ENCODE results near the gene FOXJ2. TPM values are rescaled to one million over a fixed set of nuclear protein-coding genes. Genes with fewer than 3 reads are reported as not detected.

The FOXJ2 gene
- total and polyA plus RNA-seq, 10 of the 15 experiments (the other 5 are each of a cell fraction or from before 2014, with no cell fraction given), result 1.4 to 9.3 (median 4.8) TPM

DNA sequence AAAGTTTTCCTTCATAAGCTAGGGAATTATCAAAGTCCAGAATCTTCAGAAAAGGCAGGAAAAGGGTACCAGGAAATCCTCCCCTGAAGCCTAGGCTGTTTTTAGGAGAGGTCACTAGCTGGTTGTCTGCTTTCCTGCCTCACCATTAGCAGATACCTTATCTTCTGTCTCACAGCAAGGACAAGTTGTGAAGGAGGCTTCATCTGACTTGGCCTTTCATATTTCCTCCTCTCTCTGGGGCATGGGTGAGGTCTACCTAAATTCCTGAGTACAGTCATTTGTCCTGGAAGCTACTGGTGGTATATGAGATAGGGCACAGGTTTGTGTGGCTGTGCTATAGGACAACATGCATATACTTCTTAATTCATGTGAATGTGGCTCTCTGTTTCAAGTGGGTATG lies 2.3 kb downstream of the FOXJ2 start:
- no peak for DNase-seq (ENCODE audit: low read depth, low spot score)
- ATAC-seq, result no peak
- no TSS peak for BruUV-seq (replicated peaks)
- Histone ChIP-seq H3K4me3 (peak overlapping the region; percentile 88; the same call in 1 of the 2 replicates), H3K79me2 (ENCODE audit: control insufficient read depth, insufficient read depth, low read length) (peaks cover 12% of the 10 kb centered on the region), H3K4me1 (ENCODE audit: control insufficient read depth, insufficient read depth, low read length) (peaks cover 21% of the 10 kb centered on the region), H3K9me3 (replicated peaks; ENCODE audit: control insufficient read depth, insufficient read depth, low read length) (no peaks in the 10 kb centered on the region), H4K20me1 (ENCODE audit: control insufficient read depth, insufficient read depth) (peaks cover 4% of the 10 kb centered on the region; the same call in 1 of the 2 replicates), H2AFZ (ENCODE audit: control insufficient read depth, low read depth, low read length) (no peak overlapping the region), H3K4me2 (ENCODE audit: control insufficient read depth, insufficient read depth) (peak overlapping the region; percentile 99), H3K9ac (ENCODE audit: control insufficient read depth, insufficient read depth, low read length) (peak overlapping the region; percentile 26; the same call in 1 of the 2 replicates), H3K27ac (ENCODE audit: control insufficient read depth, insufficient read depth) (no peak overlapping the region), H3K27me3 (replicated peaks in 1 of 2; ENCODE audit: control insufficient read depth in 2 of 2, insufficient read depth in 2 of 2, low read length in 1 of 2) (no peaks in the 10 kb centered on the region), H3K36me3 (ENCODE audit: control insufficient read depth in 2 of 2, insufficient read depth in 2 of 2, low read length in 1 of 2) (peaks cover 0 to under 1% of the 10 kb centered on the region in 2 experiments; a peak in 1 of 4 replicates)
- ChIA-PET POLR2A (interaction anchor here (2.5 kb wide), 1 partner anchor 54 kb away, joined by 5 read pairs; no protein-coding TSS in a partner anchor), RAD21 (ENCODE audit: unreplicated experiment) (interaction anchor here (1.2 to 1.5 kb wide), 2 partner anchors 73 to 102 kb away, joined by 3 to 4 read pairs; no protein-coding TSS in a partner anchor), SMC1A (ENCODE audit: uncharacterized antibody, unreplicated experiment) (interaction anchor here (1.3 to 1.4 kb wide), 2 partner anchors 9 to 44 kb away, joined by 3 to 5 read pairs; no protein-coding TSS in a partner anchor), CTCF (interaction anchor here (0.9 to 2.0 kb wide), 3 partner anchors 10 to 101 kb away, joined by 4 to 10 read pairs (median 9); no protein-coding TSS in a partner anchor)
- intact Hi-C loops (cut with micrococcal nuclease; ENCODE audit: unreplicated experiment) (loop anchor here (5.0 kb wide), 1 partner anchor 47 kb away; the partner anchor contains the start of gene NECAP1), in situ Hi-C loops (cut with MboI) (no loop called here)
- TF ChIP-seq FOXK2 (IDR thresholded peaks at IDR 0.05), result no peak
- TF ChIP-seq TCF12 (IDR thresholded peaks at IDR 0.05; ENCODE audit: low read depth, low read length), result no peak
- no peak for TF ChIP-seq ZBTB4 (CRISPR knock-in tag; IDR thresholded peaks at IDR 0.05)
- TF ChIP-seq, protein P1, sequence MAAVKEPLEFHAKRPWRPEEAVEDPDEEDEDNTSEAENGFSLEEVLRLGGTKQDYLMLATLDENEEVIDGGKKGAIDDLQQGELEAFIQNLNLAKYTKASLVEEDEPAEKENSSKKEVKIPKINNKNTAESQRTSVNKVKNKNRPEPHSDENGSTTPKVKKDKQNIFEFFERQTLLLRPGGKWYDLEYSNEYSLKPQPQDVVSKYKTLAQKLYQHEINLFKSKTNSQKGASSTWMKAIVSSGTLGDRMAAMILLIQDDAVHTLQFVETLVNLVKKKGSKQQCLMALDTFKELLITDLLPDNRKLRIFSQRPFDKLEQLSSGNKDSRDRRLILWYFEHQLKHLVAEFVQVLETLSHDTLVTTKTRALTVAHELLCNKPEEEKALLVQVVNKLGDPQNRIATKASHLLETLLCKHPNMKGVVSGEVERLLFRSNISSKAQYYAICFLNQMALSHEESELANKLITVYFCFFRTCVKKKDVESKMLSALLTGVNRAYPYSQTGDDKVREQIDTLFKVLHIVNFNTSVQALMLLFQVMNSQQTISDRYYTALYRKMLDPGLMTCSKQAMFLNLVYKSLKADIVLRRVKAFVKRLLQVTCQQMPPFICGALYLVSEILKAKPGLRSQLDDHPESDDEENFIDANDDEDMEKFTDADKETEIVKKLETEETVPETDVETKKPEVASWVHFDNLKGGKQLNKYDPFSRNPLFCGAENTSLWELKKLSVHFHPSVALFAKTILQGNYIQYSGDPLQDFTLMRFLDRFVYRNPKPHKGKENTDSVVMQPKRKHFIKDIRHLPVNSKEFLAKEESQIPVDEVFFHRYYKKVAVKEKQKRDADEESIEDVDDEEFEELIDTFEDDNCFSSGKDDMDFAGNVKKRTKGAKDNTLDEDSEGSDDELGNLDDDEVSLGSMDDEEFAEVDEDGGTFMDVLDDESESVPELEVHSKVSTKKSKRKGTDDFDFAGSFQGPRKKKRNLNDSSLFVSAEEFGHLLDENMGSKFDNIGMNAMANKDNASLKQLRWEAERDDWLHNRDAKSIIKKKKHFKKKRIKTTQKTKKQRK (IDR thresholded peaks at IDR 0.05; ENCODE audit: low read depth, low read length), result no peak
- TF ChIP-seq SMC3 (IDR thresholded peaks at IDR 0.05; ENCODE audit: borderline replicate concordance, low read length), result no peak
- TF ChIP-seq NR2F1 (conservative IDR thresholded peaks at IDR 0.05), result no peak
- TF ChIP-seq RUNX3 (IDR thresholded peaks at IDR 0.05; ENCODE audit: low read length), result no peak
- TF ChIP-seq TCF3 (IDR thresholded peaks at IDR 0.05; ENCODE audit: borderline replicate concordance, insufficient read depth, low read depth, low read length), result no peak
- no peak for TF ChIP-seq TARDBP (IDR thresholded peaks at IDR 0.05; ENCODE audit: borderline replicate concordance)
- no peak for TF ChIP-seq NBN (IDR thresholded peaks at IDR 0.05)
- no peak for TF ChIP-seq KAT2A (conservative IDR thresholded peaks at IDR 0.05; ENCODE audit: control insufficient read depth, low read depth, low read length)
- TF ChIP-seq PAX5 (IDR thresholded peaks at IDR 0.05; ENCODE audit: borderline replicate concordance, low read depth, low read length), result no peak
- FAIRE-seq, result no peak
